Left lung (tissue), 10 donors: ENCODE measurements around the gene FRY. TPM values are rescaled to one million over a fixed set of nuclear protein-coding genes. Genes with fewer than 3 reads are reported as not detected.
A peak's percentile ranks its signal among the peaks of the same experiment; 100 is the strongest.

Experiments used
- ATAC-seq: fragments of 200-7000 bp; cut with Tn5 transposase; one replicate; pipeline ENCODE4 v1.9.1; 2020; ENCODE audit warnings: moderate library complexity
- DNase-seq, 4 donors: peaks; one replicate each; pipeline ENCODE4 v3.0.0-alpha.2; 2013 to 2020
- H3K27ac ChIP-seq, 2 donors: fragments of 200-600 bp; sonication (generic) in 1 of 2; one replicate each; pipeline versions ENCODE4 v1.5.0 to v1.8.0; 2020 to 2021
- H3K27me3 ChIP-seq, 2 donors: fragments of 200-600 bp; sonication (generic) in 1 of 2; one replicate each; pipeline versions ENCODE4 v1.5.0 to v1.8.0; 2020 to 2021
- H3K36me3 ChIP-seq, 2 donors: fragments of 200-600 bp; sonication (generic) in 1 of 2; one replicate each; pipeline versions ENCODE4 v1.5.0 to v1.8.0; 2020 to 2021
- H3K4me1 ChIP-seq, 2 donors: fragments of 200-600 bp; one replicate each; pipeline ENCODE4 v1.8.0; 2021
- H3K4me3 ChIP-seq, 2 donors: fragments of 200-600 bp; sonication (generic) in 1 of 2; one replicate each; pipeline versions ENCODE4 v1.5.0 to v1.8.0; 2020 to 2021; ENCODE audit warnings: mild to moderate bottlenecking in 1 of 2
- H3K9me3 ChIP-seq, 2 donors: fragments of 200-600 bp; sonication (generic) in 1 of 2; one replicate each; pipeline versions ENCODE4 v1.5.0 to v1.8.0; 2020 to 2021
- CTCF ChIP-seq, 2 donors: fragments of 200-600 bp; sonication (generic) in 1 of 2; IDR thresholded peaks; one replicate each; pipeline versions ENCODE4 v1.5.0 to v1.8.0; 2021; ENCODE audit warnings: antibody characterized with exemption in 2 of 2
- intact Hi-C, 2 donors: fragments of 100-400 bp; cut with DNase I; formaldehyde crosslinking; loops; one replicate each; pipeline versions ENCODE4 v1.11.2 to v1.14.2; 2022
- polyA plus RNA-seq, 6 donors: library from polyadenylated mRNA; unstranded; fragments of 120-200 nt; gene quantifications; one replicate each; pipeline ENCODE4 v1.2.1, GENCODE V29; 2013; ENCODE audit not compliant: insufficient read length in 6 of 6
- total RNA-seq, 2 donors: library from RNA; stranded (reverse); fragmentation: NEBNext Ultra II Directional; extraction: Animal tissue kit (Norgen Biotek cat#: 25700); gene quantifications; one replicate each; pipeline ENCODE4 v1.2.1, GENCODE V29; 2021
- donor health status: DM: no; HTN: yes; CAD: no.
- donor health status: DM: no; HTN: no; CAD: no.

Gene FRY
- total and polyA plus RNA-seq, 8 donors = 41.6 to 53.4 (median 49.2) TPM

GRCh38 chr13:32038343-32038742, 6.8 kb downstream of the FRY start:
- no peak for ATAC-seq
- Histone ChIP-seq H3K4me3 (no peak overlapping the region), H3K27me3 (no peaks in the 10 kb centered on the region), H3K4me1 (peaks cover 0 to 26% of the 10 kb centered on the region in 2 donors), H3K36me3 (no peaks in the 10 kb centered on the region), H3K9me3 (no peaks in the 10 kb centered on the region), H3K27ac (no peak overlapping the region)
- intact Hi-C loops = no loop called here
- no peak for DNase-seq
- TF ChIP-seq CTCF (IDR thresholded peaks at IDR 0.05) = no peak

- H3K27me3 ChIP-seq = no peaks in the 10 kb centered on the region
- H3K4me1 ChIP-seq = peaks cover 0 to 19% of the 10 kb centered on the region in 2 donors
- TF ChIP-seq CTCF (IDR thresholded peaks at IDR 0.05) = no peak
- ATAC-seq = no peak
- no peak overlapping the region for H3K27ac ChIP-seq
- H3K9me3 ChIP-seq = no peaks in the 10 kb centered on the region
- DNase-seq = no peak
- intact Hi-C loops = no loop called here
- no peak overlapping the region for H3K4me3 ChIP-seq
- no peaks in the 10 kb centered on the region for H3K36me3 ChIP-seq
Observed at GRCh38 chr13:32039056-32039455, 7.5 kb downstream of the FRY start.

- DNase-seq (peak in 1 of 4 donors; percentile 32), ATAC-seq (no peak)
- Histone ChIP-seq H3K4me1 (peaks cover 0 to 14% of the 10 kb centered on the region in 2 donors), H3K4me3 (no peak overlapping the region), H3K9me3 (no peaks in the 10 kb centered on the region), H3K27me3 (no peaks in the 10 kb centered on the region), H3K36me3 (no peaks in the 10 kb centered on the region), H3K27ac (no peak overlapping the region)
- TF ChIP-seq CTCF (IDR thresholded peaks at IDR 0.05) = no peak
- intact Hi-C loops = no loop called here
Observed at GRCh38 chr13:32039528-32039927, 8.0 kb downstream of the FRY start.

GRCh38 chr13:32040052-32040642, 8.6 kb downstream of the FRY start:
- ATAC-seq = no peak
- no peak for TF ChIP-seq CTCF (IDR thresholded peaks at IDR 0.05)

GRCh38 chr13:32040689-32041088, 9.1 kb downstream of the FRY start:
- Histone ChIP-seq H3K27ac (no peak overlapping the region), H3K4me3 (no peak overlapping the region), H3K4me1 (peaks cover 0 to 14% of the 10 kb centered on the region in 2 donors), H3K36me3 (no peaks in the 10 kb centered on the region), H3K9me3 (no peaks in the 10 kb centered on the region), H3K27me3 (no peaks in the 10 kb centered on the region)
- ATAC-seq (no peak), DNase-seq (no peak)
- intact Hi-C loops = no loop called here
- no peak for TF ChIP-seq CTCF (IDR thresholded peaks at IDR 0.05)

More at GRCh38 chr13:32040052-32040642, 8.6 kb downstream of the FRY start:
- DNase-seq = no peak
- no peak overlapping the region for H3K27ac ChIP-seq
- intact Hi-C loops = no loop called here
- H3K36me3 ChIP-seq = no peaks in the 10 kb centered on the region
- peaks cover 0 to 14% of the 10 kb centered on the region in 2 donors for H3K4me1 ChIP-seq
- no peaks in the 10 kb centered on the region for H3K27me3 ChIP-seq
- no peaks in the 10 kb centered on the region for H3K9me3 ChIP-seq
- no peak overlapping the region for H3K4me3 ChIP-seq
